H1 (cell line): ENCODE data around the gene THAP7. TPM values are rescaled to one million over a fixed set of nuclear protein-coding genes. Genes with fewer than 3 reads are reported as not detected.

Source experiments
- CTCF ChIA-PET: fragments of 300-600 bp; sonication (Branson Sonifier 250); formaldehyde crosslinking; loops from one replicate; lab custom pipeline; 2021; ENCODE audit not compliant: partially characterized antibody; lab: Charles Lee
- POLR2A ChIA-PET: fragments of 300-600 bp; sonication (Branson Sonifier 250); formaldehyde crosslinking; loops from one replicate; lab custom pipeline; 2021; ENCODE audit warnings: inconsistent platforms; ENCODE audit not compliant: partially characterized antibody; lab: Charles Lee
- DNase-seq, 2 experiments: peaks; one replicate each; pipeline versions ENCODE4 v3.0.0 to v3.0.0-alpha.2; 2010 to 2022; ENCODE audit warnings: low spot score in 2 of 2, low read depth in 1 of 2, mixed read lengths in 1 of 2
- FAIRE-seq: peaks from 2 replicates; lab custom pipeline; 2011; peaks lifted over from hg19 to GRCh38; lab: Jason Lieb, UNC
- H2AFZ ChIP-seq: 2 replicates; pipeline ENCODE4 v1.8.1; 2012; ENCODE audit warnings: low read length, inconsistent platforms
- H2AK5ac ChIP-seq: 2 replicates; pipeline ENCODE4 v1.6.1; 2013; ENCODE audit warnings: low read depth, low read length
- H2BK120ac ChIP-seq: replicated peaks from 2 replicates; pipeline ENCODE3; 2013; ENCODE audit warnings: low read depth, low read length, inconsistent platforms
- H2BK12ac ChIP-seq: 2 replicates; pipeline ENCODE4 v1.6.1; 2013; ENCODE audit warnings: low read depth, low read length
- H2BK15ac ChIP-seq: 2 replicates; pipeline ENCODE4 v1.6.1; 2013; ENCODE audit warnings: low read length
- H2BK20ac ChIP-seq: 2 replicates; pipeline ENCODE4 v1.6.1; 2013; ENCODE audit warnings: low read length
- H2BK5ac ChIP-seq: 2 replicates; pipeline ENCODE4 v1.6.1; 2013; ENCODE audit warnings: low read depth, low read length
- H3K14ac ChIP-seq: 2 replicates; pipeline ENCODE4 v1.6.1; 2013; ENCODE audit warnings: inconsistent platforms; ENCODE audit not compliant: insufficient read length
- H3K18ac ChIP-seq: 2 replicates; pipeline ENCODE4 v1.6.1; 2013; ENCODE audit warnings: low read length; ENCODE audit errors: extremely low read depth
- H3K23ac ChIP-seq: 2 replicates; pipeline ENCODE4 v1.6.1; 2013; ENCODE audit warnings: inconsistent platforms; ENCODE audit not compliant: insufficient read length
- H3K23me2 ChIP-seq: 2 replicates; pipeline ENCODE4 v1.6.1; 2013; ENCODE audit warnings: low read depth, low read length
- H3K27ac ChIP-seq: 2 replicates; pipeline ENCODE4 v1.6.1; 2011; ENCODE audit warnings: low read depth, low read length, inconsistent platforms
- H3K27me3 ChIP-seq, 4 experiments: replicated peaks in 1 of 4; 1 replicate in 1 of 4; 2 replicates in 3 of 4; pipeline versions ENCODE4 v1.6.1 to v1.8.1; 2011 to 2013; ENCODE audit warnings: low read length in 3 of 4, mild to moderate bottlenecking in 3 of 4, inconsistent platforms in 2 of 4, mixed read lengths in 2 of 4, moderate library complexity in 1 of 4; ENCODE audit not compliant: control insufficient read depth in 3 of 4, insufficient read depth in 3 of 4; ENCODE audit errors: extremely low read depth in 1 of 4
- H3K36me3 ChIP-seq, 4 experiments: 2 replicates each; pipeline versions ENCODE4 v1.6.1 to v1.8.1; 2011 to 2013; ENCODE audit warnings: mild to moderate bottlenecking in 4 of 4, low read length in 3 of 4, moderate library complexity in 2 of 4, control low read depth in 1 of 4, inconsistent platforms in 1 of 4; ENCODE audit not compliant: insufficient read depth in 4 of 4, control insufficient read depth in 2 of 4
- H3K4ac ChIP-seq: replicated peaks from 2 replicates; pipeline ENCODE3; 2013; ENCODE audit warnings: low read length, low read depth, mixed read lengths, inconsistent platforms; ENCODE audit not compliant: insufficient read length
- H3K4me1 ChIP-seq, 4 experiments: replicated peaks in 1 of 4; 1 replicate in 1 of 4; 2 replicates in 3 of 4; pipeline versions ENCODE4 v1.6.1 to v1.8.1; 2011 to 2013; ENCODE audit warnings: low read length in 3 of 4, inconsistent platforms in 2 of 4, mixed read lengths in 1 of 4; ENCODE audit not compliant: insufficient read depth in 4 of 4, control insufficient read depth in 3 of 4
- H3K4me2 ChIP-seq, 2 experiments: 2 replicates each; pipeline versions ENCODE4 v1.6.1 to v1.8.1; 2011 to 2013; ENCODE audit warnings: low read depth in 2 of 2, low read length in 2 of 2, control low read depth in 1 of 2, inconsistent platforms in 1 of 2, mild to moderate bottlenecking in 1 of 2; ENCODE audit not compliant: insufficient read depth in 1 of 2
- H3K4me3 ChIP-seq, 4 experiments: fragments of 200-600, 300-600 bp in 1 of 4; sonication (generic), shearing (Covaris generic), sonication (Bioruptor Twin) in 1 of 4; 2 replicates each; pipeline versions ENCODE4 v1.5.1 to v1.8.1; 2011 to 2016; ENCODE audit warnings: low read length in 4 of 4, low read depth in 3 of 4, control low read depth in 2 of 4, inconsistent platforms in 2 of 4, mild to moderate bottlenecking in 2 of 4, mixed read lengths in 1 of 4, moderate library complexity in 1 of 4; ENCODE audit not compliant: insufficient read depth in 2 of 4; ENCODE audit errors: extremely low read depth in 1 of 4
- H3K56ac ChIP-seq: replicated peaks from 2 replicates; pipeline ENCODE3; 2013; ENCODE audit warnings: low read depth, mild to moderate bottlenecking, mixed read lengths, low read length, inconsistent platforms; ENCODE audit not compliant: insufficient read length
- H3K79me1 ChIP-seq: 2 replicates; pipeline ENCODE4 v1.6.1; 2013; ENCODE audit warnings: low read depth, low read length, control low read depth
- H3K79me2 ChIP-seq, 2 experiments: 2 replicates each; pipeline versions ENCODE4 v1.6.1 to v1.8.1; 2012 to 2013; ENCODE audit warnings: low read length in 2 of 2, mild to moderate bottlenecking in 2 of 2, inconsistent platforms in 1 of 2; ENCODE audit not compliant: insufficient read depth in 2 of 2, control insufficient read depth in 1 of 2
- H3K9ac ChIP-seq, 4 experiments: replicated peaks in 1 of 4; 1 replicate in 1 of 4; 2 replicates in 3 of 4; pipeline versions ENCODE4 v1.6.1 to v1.8.1; 2011 to 2013; ENCODE audit warnings: low read depth in 3 of 4, low read length in 3 of 4, control low read depth in 2 of 4, mild to moderate bottlenecking in 2 of 4, moderate library complexity in 2 of 4, inconsistent platforms in 1 of 4; ENCODE audit errors: extremely low read depth in 1 of 4
- H3K9me3 ChIP-seq, 2 experiments: 2 replicates each; pipeline versions ENCODE4 v1.6.1 to v1.8.1; 2012 to 2013; ENCODE audit warnings: mild to moderate bottlenecking in 2 of 2, moderate library complexity in 2 of 2, control low read depth in 1 of 2, inconsistent platforms in 1 of 2, low read depth in 1 of 2, low read length in 1 of 2, mixed read lengths in 1 of 2; ENCODE audit not compliant: insufficient read depth in 2 of 2
- H4K20me1 ChIP-seq, 2 experiments: replicated peaks in 1 of 2; 2 replicates each; pipeline versions ENCODE3 to v1.8.1; 2011 to 2013; ENCODE audit warnings: inconsistent platforms in 2 of 2, low read length in 2 of 2, mild to moderate bottlenecking in 1 of 2; ENCODE audit not compliant: insufficient read depth in 2 of 2, control insufficient read depth in 1 of 2
- H4K5ac ChIP-seq: 2 replicates; pipeline ENCODE4 v1.6.1; 2013; ENCODE audit warnings: low read length, low read depth, mixed read lengths, inconsistent platforms; ENCODE audit not compliant: insufficient read length
- H4K8ac ChIP-seq: 2 replicates; pipeline ENCODE4 v1.8.0; 2013; ENCODE audit warnings: mild to moderate bottlenecking, moderate library complexity, low read length, inconsistent platforms; ENCODE audit not compliant: insufficient read depth; ENCODE audit errors: extremely low read depth
- H4K91ac ChIP-seq: replicated peaks from 2 replicates; pipeline ENCODE3; 2013; ENCODE audit warnings: low read length, mixed read lengths, inconsistent platforms; ENCODE audit not compliant: insufficient read length
- GABPA ChIP-seq: IDR thresholded peaks from 2 replicates; pipeline ENCODE4 v1.6.1; 2011; ENCODE audit warnings: mild to moderate bottlenecking, low read length, moderate library complexity, borderline replicate concordance; ENCODE audit not compliant: insufficient read depth
- KDM4A ChIP-seq: IDR thresholded peaks from one replicate; pipeline ENCODE4 v1.7.1; 2012; ENCODE audit warnings: low read depth, mild to moderate bottlenecking, moderate library complexity, low read length, inconsistent platforms; ENCODE audit not compliant: severe bottlenecking
- MAX ChIP-seq: IDR thresholded peaks from 2 replicates; pipeline ENCODE4 v1.6.1; 2012; ENCODE audit warnings: inconsistent platforms
- SIN3A ChIP-seq, 2 experiments: IDR thresholded peaks in 1 of 2; conservative IDR thresholded peaks in 1 of 2; 2 replicates each; pipeline ENCODE4 v1.6.1; 2011 to 2012; ENCODE audit warnings: low read length in 2 of 2, improper control_type of control experiment in 1 of 2, low read depth in 1 of 2, mild to moderate bottlenecking in 1 of 2
- TAF7 ChIP-seq: optimal IDR thresholded peaks from 2 replicates; pipeline ENCODE3; 2011; ENCODE audit warnings: low read depth, mild to moderate bottlenecking, inconsistent platforms, low read length, moderate library complexity, borderline replicate concordance
- ZNF274 ChIP-seq: IDR thresholded peaks from 2 replicates; pipeline ENCODE4 v1.7.0; 2012; ENCODE audit warnings: low read length, borderline replicate concordance; ENCODE audit errors: extremely low read depth
- WGBS, 2 experiments: shearing (Covaris generic) in 1 of 2; methylation state at CpG; one replicate each; pipeline versions ENCODE4 v1.1.6 to v1.1.7; 2013 to 2015; ENCODE audit warnings: low lambda C conversion rate in 2 of 2, mixed read lengths in 2 of 2, inconsistent platforms in 1 of 2, low coverage in 1 of 2, missing lambda C conversion rate in 1 of 2; ENCODE audit not compliant: insufficient replicate concordance in 2 of 2, insufficient coverage in 1 of 2, insufficient read length in 1 of 2; ENCODE audit errors: extremely low coverage in 1 of 2, missing lambda C conversion rate in 1 of 2; 5-methylcytosine and 5-hydroxymethylcytosine counted together
- polyA plus RNA-seq, 7 experiments: library from polyadenylated mRNA; depleted of rRNA in 3 of 7; stranded (reverse) in 5 of 7; unstranded in 2 of 7; fragments of >200 nt in 5 of 7; fragments of 200-250 nt in 2 of 7; gene quantifications; 1 replicate in 5 of 7; 2 replicates in 1 of 7; 4 replicates in 1 of 7; pipeline versions ENCODE4 v1.2.1 to v1.2.3, GENCODE V29; 2011 to 2013; ENCODE audit warnings: missing spikeins in 2 of 7, mixed read lengths in 2 of 7
- total RNA-seq: library from RNA; stranded (reverse); fragmentation: NEBNext Ultra II Directional; extraction: Animal tissue kit (Norgen Biotek cat#: 25700); gene quantifications from 2 replicates; pipeline ENCODE4 v1.2.1, GENCODE V29; 2021

THAP7 gene
- total and polyA plus RNA-seq, 2 of the 8 experiments (the other 6 are each of a cell fraction or from before 2014, with no cell fraction given): 16.9 to 32.5 TPM

GRCh38 chr22:20960609-20961008 is 41.3 kb downstream of the THAP7 start:
- Histone ChIP-seq H2BK120ac (no peak overlapping the region), H3K79me1 (peaks cover under 1% of the 10 kb centered on the region; the same call in 1 of the 2 replicates)

More at GRCh38 chr22:20960609-20961008, 41.3 kb downstream of the THAP7 start:
- no peak overlapping the region for H2AK5ac ChIP-seq
- no peaks in the 10 kb centered on the region for H3K9me3 ChIP-seq
- no peak overlapping the region for H2BK15ac ChIP-seq
- DNase-seq (no peak), FAIRE-seq (no peak)
- peaks cover 0 to 10% (median 5%) of the 10 kb centered on the region in 4 experiments; a peak in 6 of 7 replicates for H3K4me1 ChIP-seq
- no peak overlapping the region for H4K91ac ChIP-seq
- peaks cover 2 to 14% of the 10 kb centered on the region in 2 experiments for H4K20me1 ChIP-seq
- no peak overlapping the region for H3K56ac ChIP-seq
- WGBS, 2 experiments: 82% methylated on average over 4 of the region's 4 CpGs; no CpG with 5 or more reads in 1 of the 2 experiments
- no peak overlapping the region for H3K4me3 ChIP-seq
- H3K79me2 ChIP-seq: no peaks in the 10 kb centered on the region
- no peak overlapping the region for H2BK20ac ChIP-seq
- ChIA-PET POLR2A (interaction anchor here (1.5 kb wide), 1 partner anchor 21 kb away, joined by 4 read pairs; the partner anchor contains the start of gene LZTR1), CTCF (interaction anchor here (0.7 to 13.5 kb wide), 9 partner anchors 11 to 156 kb away, joined by 3 to 115 read pairs (median 5); partner anchors contain the start of genes AIFM3, LRRC74B and LZTR1)
- no peak overlapping the region for H3K18ac ChIP-seq
- H3K23ac ChIP-seq: no peak overlapping the region
- H3K14ac ChIP-seq: no peak overlapping the region
- H3K36me3 ChIP-seq: no peaks in the 10 kb centered on the region
- H4K8ac ChIP-seq: no peak overlapping the region
- H4K5ac ChIP-seq: no peak overlapping the region
- no peak overlapping the region for H3K4me2 ChIP-seq
- TF ChIP-seq TAF7 (no peak), KDM4A (no peak), MAX (no peak), GABPA (no peak), ZNF274 (no peak), SIN3A (conservative IDR thresholded peaks at IDR 0.05 in 1 of 2, IDR thresholded peaks at IDR 0.05 in 1 of 2; ENCODE audit: low read depth in 1 of 2, low read length in 2 of 2) (no peak)
- no peak overlapping the region for H2BK12ac ChIP-seq
- H3K27me3 ChIP-seq: peaks cover 23 to 38% (median 34%) of the 10 kb centered on the region in 4 experiments
- H3K9ac ChIP-seq: no peak overlapping the region
- no peak overlapping the region for H2AFZ ChIP-seq
- H3K23me2 ChIP-seq: peaks cover 14% of the 10 kb centered on the region
- no peak overlapping the region for H2BK5ac ChIP-seq
- no peak overlapping the region for H3K27ac ChIP-seq
- no peak overlapping the region for H3K4ac ChIP-seq
